ENCODE results near the gene TRAPPC8.
"Not testable (repeated sequence)": the region's sequence is repeated elsewhere in the genome, so short reads cannot be mapped to it uniquely, and the experiment has no call there.

TRAPPC8 gene, protein sequence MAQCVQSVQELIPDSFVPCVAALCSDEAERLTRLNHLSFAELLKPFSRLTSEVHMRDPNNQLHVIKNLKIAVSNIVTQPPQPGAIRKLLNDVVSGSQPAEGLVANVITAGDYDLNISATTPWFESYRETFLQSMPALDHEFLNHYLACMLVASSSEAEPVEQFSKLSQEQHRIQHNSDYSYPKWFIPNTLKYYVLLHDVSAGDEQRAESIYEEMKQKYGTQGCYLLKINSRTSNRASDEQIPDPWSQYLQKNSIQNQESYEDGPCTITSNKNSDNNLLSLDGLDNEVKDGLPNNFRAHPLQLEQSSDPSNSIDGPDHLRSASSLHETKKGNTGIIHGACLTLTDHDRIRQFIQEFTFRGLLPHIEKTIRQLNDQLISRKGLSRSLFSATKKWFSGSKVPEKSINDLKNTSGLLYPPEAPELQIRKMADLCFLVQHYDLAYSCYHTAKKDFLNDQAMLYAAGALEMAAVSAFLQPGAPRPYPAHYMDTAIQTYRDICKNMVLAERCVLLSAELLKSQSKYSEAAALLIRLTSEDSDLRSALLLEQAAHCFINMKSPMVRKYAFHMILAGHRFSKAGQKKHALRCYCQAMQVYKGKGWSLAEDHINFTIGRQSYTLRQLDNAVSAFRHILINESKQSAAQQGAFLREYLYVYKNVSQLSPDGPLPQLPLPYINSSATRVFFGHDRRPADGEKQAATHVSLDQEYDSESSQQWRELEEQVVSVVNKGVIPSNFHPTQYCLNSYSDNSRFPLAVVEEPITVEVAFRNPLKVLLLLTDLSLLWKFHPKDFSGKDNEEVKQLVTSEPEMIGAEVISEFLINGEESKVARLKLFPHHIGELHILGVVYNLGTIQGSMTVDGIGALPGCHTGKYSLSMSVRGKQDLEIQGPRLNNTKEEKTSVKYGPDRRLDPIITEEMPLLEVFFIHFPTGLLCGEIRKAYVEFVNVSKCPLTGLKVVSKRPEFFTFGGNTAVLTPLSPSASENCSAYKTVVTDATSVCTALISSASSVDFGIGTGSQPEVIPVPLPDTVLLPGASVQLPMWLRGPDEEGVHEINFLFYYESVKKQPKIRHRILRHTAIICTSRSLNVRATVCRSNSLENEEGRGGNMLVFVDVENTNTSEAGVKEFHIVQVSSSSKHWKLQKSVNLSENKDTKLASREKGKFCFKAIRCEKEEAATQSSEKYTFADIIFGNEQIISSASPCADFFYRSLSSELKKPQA (N-terminal part only)

DNA sequence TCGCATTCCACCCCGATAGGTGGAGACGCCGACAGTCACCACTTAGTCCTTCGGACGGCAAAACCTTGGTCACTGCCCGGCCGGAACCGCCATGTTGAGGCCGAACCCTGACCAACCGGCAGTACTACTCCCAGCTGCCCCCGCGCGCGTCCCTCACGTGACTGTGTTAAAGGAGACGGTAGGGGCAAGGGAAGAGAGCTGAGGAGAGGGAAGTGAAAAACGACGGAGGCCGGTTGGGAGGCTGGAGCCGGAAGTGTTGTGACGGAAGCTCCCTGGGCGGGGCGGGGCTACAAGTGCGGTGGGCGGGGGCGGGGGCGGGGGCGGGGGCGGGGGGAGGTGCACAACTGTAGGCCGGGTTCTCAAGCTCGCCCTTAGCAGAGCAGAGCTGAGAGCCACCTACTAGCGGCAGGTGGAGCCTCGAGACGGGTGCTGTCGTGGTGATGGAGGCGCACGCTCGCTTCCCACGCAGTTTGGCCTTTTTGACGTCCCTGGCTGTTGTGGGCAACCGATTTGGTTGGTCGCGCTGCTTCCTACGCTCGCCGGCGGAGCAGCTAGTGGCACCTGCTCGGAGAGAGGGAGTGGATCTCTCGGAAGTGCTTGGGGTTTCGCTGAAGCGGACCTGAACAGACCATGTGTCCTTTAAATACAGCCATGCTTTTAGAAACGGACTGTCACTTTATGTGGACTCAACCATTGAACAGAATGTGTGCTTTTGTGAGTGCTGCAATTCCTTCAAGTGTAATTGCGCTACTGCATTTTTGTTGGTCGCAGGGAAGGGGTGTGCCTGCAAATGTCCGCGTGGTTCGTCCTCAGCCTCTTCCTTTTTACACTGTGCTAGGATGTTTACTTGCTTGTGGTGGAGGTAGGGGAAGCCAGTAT is at the start of gene TRAPPC8:
Gene TRAPPC8 (minus strand): TSS at position 130 of the 879 bp plus-strand sequence. CDS start 364 bp downstream, outside the sequence.
- peak; percentile 99 for DNase-seq

DNA sequence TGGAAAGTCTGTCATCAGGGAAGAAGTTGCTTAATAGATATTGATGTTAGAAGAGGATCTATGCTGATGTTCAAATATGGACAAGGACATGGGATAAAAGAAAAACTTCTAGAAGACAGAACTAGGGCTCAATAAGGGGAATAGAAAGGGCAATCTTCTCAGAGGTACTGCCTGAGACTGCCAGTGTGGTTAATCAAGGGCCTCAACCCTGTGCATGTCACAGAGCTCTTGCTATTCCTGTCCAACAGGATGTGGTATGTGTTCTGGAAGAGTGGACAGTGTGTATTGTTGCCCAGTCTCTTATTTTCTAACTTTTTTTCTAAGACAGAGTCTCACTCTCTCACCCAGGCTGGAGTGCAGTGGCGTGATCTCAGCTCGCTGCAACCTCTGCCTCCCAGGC is 47.9 kb upstream of the TRAPPC8 start:
- DNase-seq = no peak

DNA sequence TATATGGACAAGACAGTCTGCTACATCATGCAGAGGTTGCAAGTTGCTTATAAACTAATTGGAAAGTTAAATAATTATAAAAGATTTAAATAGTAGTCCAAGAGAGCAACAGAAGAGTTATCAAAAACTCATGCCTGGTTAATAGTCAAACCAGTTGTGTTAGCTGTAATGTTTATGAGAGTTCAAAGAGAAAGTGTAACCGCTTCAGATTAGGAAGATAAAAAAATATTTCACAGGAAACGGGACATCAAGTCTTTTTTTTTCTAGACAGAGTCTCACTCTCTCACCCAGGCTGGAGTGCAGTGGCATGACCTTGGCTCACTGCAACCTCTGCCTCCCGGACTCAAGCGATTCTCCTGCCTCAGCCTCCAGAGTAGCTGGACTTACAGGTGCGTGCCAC is 41.0 kb upstream of the TRAPPC8 start:
- DNase-seq = no peak

DNA sequence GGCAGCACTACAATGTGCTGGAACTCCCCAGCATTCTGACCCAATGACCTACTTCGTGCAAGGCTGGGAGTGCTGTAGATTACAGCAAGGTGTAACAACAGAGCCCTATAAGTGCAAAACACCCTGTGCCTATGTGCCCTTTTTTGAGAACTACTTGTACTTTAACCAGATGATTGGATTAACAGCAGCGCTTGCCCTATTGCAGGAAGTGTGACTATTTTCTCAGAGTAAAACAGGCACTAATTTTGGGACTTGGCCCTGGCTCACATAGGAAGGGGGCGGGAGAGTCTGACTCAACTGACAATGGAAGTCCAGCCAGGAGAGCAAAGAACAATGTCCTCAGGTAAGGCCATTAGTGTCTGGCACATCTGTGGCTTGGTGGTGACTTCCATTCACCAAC is 40.1 kb upstream of the TRAPPC8 start:
- no peak for DNase-seq

DNA sequence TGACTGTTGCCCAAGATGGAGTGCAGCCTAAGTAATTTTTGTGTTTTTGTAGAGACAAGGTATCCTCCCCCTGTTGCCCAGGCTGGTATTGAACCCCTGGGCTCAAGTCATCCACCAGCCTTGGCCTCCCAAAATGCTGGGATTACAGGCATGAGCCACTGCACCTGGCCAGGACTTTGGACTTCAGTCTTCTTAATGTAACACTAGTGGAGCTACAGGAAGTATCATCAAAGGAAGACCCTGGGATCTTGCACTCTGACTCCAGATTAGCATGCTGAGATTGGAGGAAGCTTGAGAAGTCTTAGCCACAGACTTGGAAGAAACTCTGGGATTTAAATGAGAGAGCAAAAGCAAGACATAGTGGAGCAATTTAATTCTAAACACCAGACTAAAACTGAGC is 37.9 kb upstream of the TRAPPC8 start:
- DNase-seq = no peak

DNA sequence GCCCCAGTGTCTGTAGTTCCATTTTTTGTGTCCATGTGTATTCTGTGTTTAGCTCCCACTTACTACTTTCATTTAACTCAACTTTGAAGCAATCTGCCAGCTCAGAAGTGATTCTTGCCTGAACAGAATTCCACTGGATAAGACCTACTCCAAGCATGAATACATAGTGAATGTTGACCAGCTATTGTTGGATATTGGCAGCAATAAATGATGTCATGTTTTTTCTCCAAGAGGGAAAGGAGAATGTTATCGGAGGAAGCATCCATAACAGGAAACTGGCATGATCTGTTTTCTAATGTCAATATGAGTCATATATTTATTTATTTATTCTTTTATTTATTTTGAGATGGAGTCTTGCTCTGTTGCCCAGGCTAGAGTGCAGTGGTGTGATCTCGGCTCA is 36.8 kb upstream of the TRAPPC8 start:
- DNase-seq = no peak

DNA sequence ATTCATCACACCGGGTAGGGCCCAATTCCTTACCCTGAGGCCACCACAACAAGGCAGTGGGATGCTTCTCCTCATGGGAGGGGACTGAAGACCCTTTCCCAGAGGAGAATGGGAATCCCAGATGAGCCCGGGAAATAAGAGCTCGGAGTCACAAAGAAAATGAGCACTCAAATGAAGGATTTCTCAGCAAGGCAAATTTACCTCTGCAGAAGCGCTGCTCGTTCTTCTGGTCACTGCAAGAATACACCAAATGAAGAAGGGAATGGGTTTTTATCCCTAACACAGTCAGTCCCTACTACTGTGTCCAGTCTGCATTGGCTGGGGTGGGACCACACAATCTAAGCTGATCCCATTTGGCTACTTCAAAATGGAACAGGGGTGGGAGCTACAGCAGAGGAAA is 35.7 kb upstream of the TRAPPC8 start:
- DNase-seq = no peak

DNA sequence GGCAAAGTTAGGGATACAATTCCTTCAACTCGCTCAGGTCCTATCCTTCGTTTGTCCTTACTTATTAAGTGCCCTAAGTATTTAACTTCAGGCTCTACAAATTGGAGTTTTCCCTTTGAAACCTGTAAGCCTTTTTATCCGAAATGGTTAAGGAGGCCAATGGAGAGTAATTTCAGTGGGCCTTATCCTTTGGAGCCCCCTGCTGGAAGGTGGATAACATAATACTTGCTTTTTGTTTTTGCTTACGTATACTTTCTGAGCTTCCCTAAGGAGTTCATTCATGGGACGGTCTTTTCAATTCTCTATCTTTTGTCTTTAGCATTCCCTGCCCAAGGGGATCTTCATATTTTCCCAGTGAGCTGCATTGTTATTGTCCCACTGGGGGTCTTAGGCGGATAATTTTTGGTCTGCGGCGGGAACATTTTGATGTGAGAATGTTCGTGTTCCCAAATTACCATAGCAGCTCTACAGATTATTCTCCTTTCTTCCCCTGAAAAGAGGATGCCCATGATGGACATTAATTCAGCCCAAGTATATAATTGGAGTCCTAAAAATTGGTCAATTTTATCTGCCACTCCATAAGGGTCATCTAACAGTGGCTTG is 34.4 kb upstream of the TRAPPC8 start:
- no peak for DNase-seq

DNA sequence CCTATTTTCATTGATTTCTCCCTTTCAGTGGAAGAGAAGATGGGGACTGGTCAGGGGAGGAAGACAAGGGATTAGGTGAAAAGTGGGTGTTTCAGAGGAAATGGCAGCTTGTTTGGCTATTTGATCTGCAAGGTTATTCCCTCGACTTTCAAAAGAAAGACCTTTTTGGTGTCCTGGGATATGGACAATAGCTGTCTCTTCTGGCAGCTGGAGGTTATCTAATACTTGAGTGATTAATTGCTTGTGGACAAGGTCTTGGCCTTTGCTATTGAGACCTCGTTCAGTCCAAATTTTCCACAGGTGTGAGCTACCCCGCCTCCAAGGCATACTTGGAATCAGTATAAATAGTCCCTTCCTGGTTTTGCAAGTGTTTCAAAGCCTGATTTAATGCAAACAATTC is 33.3 kb upstream of the TRAPPC8 start:
- no peak for DNase-seq

DNA sequence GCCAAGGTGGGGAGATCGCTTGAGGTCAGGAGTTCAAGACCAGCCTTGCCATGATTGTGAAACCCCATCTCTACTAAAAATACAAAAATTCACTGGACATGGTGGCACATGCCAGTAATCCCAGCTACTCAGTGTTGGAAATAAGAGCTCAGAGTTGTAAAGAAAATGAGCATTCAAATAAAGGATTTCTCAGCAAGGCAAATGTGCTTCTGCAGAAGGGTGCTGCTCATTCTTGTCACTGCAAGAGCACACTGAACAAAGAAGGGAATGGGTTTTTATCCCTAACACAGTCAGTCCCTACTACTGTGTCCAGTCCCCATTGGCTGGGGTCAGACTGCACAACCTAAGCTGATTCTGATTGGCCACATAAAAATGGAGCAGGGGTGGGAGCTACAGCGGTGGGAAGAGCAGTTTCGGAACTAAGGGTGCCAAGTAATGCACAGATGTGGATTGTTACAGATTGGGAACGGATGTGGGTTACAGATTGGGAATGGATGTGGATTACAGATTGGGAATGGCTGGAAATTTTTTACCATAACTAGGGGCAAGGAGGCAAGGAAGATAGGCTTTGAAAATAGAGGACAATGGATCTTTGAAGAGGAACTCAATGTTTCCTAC is 31.1 kb upstream of the TRAPPC8 start:
- no peak for DNase-seq

DNA sequence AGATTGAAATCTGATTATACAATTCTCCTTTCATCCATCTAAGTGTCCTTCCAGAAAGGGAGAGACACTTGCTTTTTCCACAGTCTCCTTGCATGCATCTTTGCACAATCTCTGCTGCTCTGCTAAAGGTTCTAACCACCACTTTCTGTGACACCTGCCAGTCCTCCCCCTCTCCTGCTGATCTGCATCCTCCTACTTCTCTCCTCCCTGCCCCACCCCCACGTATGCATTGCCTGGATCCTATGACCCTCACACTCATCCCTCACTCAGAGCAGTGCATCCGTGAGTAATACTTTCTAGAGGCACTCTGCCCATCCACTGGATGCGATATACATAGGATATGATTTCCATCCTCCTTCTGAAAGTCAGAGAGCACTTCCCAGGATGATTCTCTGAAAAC is 27.7 kb upstream of the TRAPPC8 start:
- DNase-seq = no peak

DNA sequence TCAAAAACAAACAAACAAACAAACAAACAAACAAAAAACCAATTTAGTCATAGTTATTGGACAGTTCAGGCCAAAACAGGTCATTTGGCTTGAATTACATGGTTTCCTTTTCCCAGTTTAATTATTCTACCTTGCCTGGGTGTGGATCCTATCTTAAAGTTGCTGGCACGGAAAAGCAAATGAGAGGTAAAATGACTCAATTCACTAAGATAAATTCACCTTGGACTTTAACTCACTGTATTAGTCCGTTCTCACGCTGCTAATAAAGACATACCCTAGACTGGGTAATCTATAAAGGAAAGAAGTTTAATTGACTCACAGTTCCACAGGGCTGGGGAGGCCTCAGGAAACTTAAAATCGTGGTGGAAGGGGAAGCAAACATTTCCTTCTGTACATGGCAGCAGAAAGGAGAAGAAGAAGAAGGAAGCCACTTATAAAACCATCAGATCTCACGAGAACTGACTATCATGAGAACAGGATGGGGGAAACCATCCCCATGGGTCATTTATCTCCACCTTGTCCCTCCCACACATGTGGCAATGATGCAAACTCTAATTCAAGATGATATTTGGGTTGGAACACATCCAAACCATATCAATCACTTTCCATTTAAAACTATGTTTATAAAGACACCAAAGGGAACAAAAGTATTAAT is 22.5 kb upstream of the TRAPPC8 start:
- no peak for DNase-seq

DNA sequence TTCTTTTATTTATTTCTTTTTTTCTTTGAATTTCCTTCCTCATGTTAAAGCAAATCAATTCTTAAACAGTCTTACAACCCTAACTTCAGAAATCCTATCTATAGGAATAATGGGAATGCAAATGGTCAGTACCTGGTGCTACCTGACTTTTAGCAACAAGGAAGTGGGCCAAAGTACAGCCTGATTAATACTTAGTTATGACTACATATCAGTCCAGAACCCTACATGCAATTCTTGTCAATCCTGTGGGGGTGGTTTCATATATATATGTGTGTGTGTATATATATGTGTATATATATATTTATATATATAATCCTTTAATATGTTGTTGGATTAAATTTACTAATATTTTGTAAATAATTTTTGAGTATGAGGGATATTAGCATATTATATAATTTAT is 14.8 kb upstream of the TRAPPC8 start:
- DNase-seq = no peak

DNA sequence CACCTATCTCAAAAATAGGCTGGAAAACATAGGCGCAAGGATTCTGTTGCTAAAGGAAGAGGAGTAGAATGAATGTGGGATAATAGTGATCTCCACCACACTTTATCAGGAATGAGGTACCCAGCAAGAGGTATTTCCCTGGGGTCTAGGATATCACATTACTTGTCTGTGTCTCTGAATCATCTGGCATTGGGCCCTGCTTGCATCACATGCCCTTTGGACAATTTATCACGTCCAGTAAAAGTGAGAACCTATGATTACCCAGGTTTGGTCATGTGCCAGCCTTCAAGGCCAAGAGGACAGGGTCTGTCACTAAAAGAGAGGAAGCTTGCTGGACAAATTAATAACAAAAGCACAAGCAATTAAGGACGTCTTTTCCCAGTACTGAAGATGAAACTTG is 11.4 kb upstream of the TRAPPC8 start:
- no peak for DNase-seq

DNA sequence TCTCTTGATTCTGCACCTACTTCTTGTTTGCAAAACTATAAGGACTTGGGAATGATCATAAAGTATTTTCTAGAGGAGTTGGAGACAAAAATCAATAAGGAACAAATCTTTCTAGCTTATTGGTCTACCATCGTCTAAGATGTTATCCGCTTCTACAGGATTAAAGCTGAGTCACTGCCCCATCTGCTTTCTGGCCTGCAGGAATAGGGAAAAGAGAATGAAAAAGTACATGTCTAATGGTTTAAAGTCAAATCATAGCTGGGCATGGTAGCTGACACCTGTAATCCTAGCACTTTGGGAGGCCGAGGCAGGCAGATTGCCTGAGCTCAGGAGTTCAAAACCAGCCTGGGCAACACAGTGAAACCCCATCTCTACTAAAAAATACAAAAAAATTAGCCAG is 10.8 kb upstream of the TRAPPC8 start:
- DNase-seq = not testable (repeated sequence)

DNA sequence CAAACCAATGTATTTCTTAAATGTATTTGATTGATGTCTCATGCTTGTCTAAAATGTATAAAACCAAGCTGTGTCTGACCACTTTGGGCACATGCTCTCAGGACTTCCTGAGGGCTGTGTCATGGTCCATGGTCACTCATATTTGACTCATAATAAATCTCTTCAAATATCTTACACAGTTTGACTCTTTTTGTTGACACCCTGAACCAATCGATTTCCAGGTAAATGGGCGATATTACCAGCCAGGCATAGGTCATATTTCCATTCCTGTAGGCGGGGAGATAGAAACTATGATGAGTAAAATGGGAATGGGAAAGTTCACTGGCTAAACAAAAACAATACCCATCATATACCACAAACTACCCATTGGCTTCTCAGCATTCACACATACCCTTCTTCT is 9.3 kb upstream of the TRAPPC8 start:
- DNase-seq = no peak

DNA sequence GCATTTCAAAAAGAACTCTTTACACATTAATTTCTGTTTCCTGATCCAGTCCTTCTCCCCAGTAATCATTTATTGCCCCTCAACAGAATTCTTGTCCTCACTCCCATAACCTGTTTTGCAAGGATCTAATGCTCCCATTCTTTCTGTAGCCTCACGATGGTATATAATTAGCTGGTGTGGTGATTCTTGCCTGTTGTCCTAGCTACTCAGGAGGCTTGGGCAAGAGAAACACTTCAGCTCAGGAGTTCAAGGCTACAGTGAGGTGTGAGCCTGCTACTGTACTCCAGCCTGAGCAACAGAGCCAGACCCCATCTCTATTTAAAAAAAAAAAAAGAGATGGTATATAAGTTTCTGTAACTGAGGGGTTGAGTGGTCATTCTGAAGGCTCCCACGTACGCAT is 7.7 kb upstream of the TRAPPC8 start:
- DNase-seq = no peak

DNA sequence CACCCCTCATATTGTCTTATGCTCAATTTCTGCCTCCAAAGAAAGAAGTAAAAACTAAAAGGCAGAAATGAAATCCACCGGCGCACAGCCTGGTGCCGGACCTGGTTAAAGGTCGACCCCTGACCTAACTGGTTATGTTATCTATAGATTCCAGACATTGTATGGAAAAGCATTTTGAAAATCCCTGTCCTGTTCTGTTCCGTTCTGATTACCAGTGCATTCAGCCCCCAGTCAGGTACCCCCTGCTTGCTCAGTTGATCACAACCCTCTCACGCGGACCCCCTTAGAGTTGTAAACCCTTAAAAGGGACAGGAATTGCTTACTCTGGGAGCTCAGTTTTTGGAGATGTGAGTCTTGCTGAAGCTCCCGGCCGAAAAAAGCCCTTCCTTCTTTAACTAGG is 5.4 kb upstream of the TRAPPC8 start:
- DNase-seq = not testable (repeated sequence)

DNA sequence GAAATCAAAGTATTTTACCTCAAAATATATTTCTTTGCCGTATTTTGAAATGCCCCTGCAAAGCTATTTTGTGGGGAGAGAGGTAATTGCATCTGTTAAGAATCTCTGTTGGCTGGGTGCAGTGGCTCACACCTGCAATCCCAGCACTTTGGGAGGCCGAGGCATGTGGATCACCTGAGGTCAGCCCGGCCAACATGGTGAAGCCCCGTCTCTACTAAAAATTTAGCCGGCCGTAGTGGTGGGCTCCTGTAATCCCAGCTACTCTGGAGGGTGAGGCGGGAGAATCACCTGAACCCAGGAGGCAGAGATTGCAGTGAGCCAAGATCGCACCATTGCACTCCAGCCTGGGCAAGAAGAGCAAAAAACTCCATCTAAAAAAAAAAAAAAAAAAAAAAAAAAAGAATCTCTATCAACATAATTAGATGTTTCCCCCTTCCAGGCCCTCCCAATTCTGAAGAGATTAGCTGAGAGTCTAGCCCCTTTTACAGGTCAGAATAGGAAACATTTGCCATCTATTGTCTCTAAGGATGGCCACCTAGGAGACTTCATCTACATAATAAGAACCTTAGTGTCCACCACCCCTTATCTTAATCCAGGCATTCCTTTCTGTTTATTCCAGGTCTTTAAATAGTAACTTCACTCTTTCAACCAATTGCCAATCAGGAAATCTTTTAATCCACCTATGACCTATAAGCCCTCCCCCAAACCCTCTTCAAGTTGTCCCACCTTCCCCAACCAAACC is 3.5 kb upstream of the TRAPPC8 start:
- DNase-seq = no peak

Data from NCI-H510A treated with DMSO at 0.1 percent for 48 hours (cell line).